GM12892 (cell line): ENCODE results near the gene ZNF37A.

ENCODE experiments used
- POLR2A ChIP-seq: IDR thresholded peaks from 2 replicates; pipeline ENCODE4 v1.6.1; 2011; ENCODE audit warnings: low read depth, low read length, control low read depth
- POLR2AphosphoS5 ChIP-seq: IDR thresholded peaks from 2 replicates; pipeline ENCODE4 v1.6.1; 2011; ENCODE audit warnings: low read depth, low read length, control low read depth
- TAF1 ChIP-seq: IDR thresholded peaks from 2 replicates; pipeline ENCODE4 v1.6.1; 2011; ENCODE audit warnings: low read depth, mild to moderate bottlenecking, control low read depth, low read length, borderline replicate concordance

DNA sequence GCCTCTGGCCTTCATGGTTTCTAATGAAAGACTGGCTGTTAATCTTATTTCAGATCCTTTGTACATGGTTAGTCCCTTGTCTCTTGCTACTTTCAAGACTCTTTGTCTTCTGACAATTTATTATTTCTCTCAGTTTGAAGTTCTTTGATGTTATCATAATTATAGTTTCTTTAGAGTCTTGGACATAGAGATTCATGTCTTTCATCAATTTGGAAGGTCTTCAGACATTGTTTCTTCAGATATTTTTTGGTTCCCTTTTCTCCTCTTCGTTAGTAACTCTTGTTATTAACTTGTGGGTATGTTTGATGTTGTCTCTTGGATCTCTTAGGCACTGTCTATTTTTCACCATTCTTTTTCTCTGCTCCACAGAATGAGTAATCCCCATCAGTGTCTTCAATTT, 8.7 kb downstream of the ZNF37A start:
- TF ChIP-seq POLR2AphosphoS5: no peak
- no peak for TF ChIP-seq POLR2A
- TF ChIP-seq TAF1: no peak
